Measurements from ENCODE around the gene EXOSC6. TPM values are rescaled to one million over a fixed set of nuclear protein-coding genes. Genes with fewer than 3 reads are reported as not detected.
"Not testable (repeated sequence)": the region's sequence is repeated elsewhere in the genome, so short reads cannot be mapped to it uniquely, and the experiment has no call there.

The EXOSC6 gene
- total RNA-seq, 2 experiments from 2014 or later = 28.8 to 29.4 TPM

DNA sequence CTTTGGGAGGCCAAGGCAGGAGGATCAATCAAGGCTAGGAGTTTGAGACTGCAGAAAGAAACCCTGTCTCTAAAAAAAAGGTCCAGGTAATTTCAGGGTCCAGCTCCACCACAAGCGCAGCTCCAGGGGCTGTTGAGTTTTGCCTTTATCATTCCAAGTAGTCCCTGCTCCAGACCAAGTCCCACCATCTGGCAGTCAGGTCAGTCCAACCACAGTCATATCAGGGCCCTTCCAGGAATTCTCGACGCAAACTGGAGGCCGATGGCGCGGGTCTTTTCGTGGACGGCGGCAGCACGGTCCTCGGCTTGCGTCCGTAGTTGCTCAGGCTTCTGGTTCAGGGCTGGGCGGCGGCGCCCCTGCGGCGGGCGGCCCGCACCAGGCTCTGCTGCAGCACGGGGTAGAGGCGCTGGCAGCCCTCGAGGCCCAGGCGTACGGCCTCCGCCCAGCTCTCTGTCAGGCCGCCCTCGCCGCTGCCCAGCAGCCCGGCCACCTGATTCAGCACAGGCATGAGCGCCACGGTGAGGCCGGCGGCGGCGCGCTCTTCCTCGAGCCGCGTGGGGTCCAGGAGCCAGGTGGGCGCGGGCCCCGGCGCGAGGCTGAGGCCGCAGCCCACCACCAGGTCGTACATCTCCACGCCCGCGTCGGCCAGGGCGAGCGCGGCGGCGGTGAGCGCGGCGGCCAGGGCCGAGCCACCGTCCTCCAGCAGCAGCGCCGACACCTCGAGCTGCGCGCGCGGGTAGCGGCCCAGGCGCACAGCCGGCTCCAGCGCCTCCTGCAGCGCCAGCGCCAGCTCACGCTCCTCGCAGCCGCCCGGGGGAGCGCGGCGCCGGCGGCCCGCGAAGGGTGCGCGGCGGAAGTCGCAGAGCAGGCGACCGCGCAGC, 752 bp downstream of the EXOSC6 start:
- Mint-ChIP-seq H3K4me3 (peak overlapping the region; percentile 83), H3K27me3 (no peaks in the 10 kb centered on the region), H3K36me3 (peaks cover 24% of the 10 kb centered on the region), H3K27ac (peak overlapping the region; percentile 84), H3K9me3 (no peaks in the 10 kb centered on the region), H3K4me1 (peaks cover 14% of the 10 kb centered on the region)
- ATAC-seq (ENCODE audit: low read depth) (peak; percentile 60), DNase-seq (no peak)
- POLR2A ChIA-PET = interaction anchor here (0.7 to 2.9 kb wide), 8 partner anchors 16 to 298 kb away, joined by 3 to 21 read pairs (median 4); partner anchors contain the start of genes AARS1, DDX19A and DDX19B

DNA sequence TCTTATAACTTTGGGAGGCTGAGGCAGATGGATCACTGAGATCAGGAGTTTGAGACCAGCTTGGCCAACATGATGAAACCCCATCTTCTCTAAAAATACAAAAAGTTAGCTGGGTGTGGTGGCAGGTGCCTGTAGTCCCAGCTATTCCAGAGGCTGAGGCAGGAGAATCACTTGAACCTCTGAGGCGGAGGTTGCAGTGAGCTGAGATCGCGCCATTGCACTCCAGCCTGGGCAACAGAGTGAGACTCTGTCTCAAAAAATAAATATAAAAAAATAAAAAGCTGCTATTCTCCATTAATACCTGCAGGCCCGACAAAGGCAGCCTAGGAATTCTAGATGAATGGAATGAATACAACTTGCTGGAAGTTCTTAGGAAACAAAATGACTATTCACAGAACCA, 2.0 kb downstream of the EXOSC6 start:
- Mint-ChIP-seq H3K4me1 (peaks cover 15% of the 10 kb centered on the region), H3K36me3 (peaks cover 22% of the 10 kb centered on the region), H3K4me3 (peak overlapping the region; percentile 76), H3K27ac (peak overlapping the region; percentile 73)
- DNase-seq; H3K27me3 Mint-ChIP-seq; POLR2A ChIA-PET; H3K9me3 Mint-ChIP-seq; ATAC-seq (ENCODE audit: low read depth): not testable (repeated sequence)

DNA sequence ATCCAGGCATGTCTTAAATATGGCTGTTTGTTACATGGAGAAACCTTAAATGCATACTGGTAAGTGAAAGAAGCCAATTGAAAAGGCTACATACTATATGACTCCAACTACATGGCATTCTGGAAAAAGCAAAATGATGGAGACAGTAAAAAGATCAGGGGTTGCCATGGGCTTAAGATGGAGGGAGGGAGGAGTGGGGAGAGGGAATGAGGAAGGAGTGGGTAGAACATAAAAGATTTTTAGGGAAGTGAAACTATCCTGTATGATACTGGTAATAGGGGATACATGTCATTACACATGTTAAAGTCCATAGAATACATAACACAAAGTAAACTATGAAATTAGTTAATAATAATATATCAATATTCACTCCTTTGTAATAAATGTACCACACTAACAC, 13.0 kb downstream of the EXOSC6 start:
- DNase-seq; H3K36me3 Mint-ChIP-seq; H3K4me3 Mint-ChIP-seq; H3K27ac Mint-ChIP-seq; H3K9me3 Mint-ChIP-seq; ATAC-seq (ENCODE audit: low read depth); H3K4me1 Mint-ChIP-seq; POLR2A ChIA-PET; H3K27me3 Mint-ChIP-seq: not testable (repeated sequence)

DNA sequence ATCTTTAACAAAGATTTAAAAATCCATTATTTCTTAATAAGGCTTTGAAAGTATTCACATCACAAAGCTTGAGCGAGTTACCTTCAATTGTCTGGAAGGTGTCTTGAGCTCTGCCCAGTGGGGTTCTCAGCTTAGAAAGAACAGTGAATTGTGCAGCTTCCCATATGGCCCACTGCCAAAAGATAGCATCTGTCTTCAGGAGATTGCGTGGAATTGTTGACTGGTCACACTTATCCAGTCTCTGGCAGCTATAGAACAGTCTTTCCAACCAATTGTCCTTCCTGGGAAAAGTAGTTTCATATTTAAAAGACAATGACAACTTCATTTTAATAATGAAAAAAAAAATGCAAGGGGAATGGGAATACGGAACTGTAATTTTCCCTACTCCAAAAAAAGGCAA, 19.9 kb downstream of the EXOSC6 start:
- H3K4me3 Mint-ChIP-seq; DNase-seq; H3K4me1 Mint-ChIP-seq; H3K27me3 Mint-ChIP-seq; ATAC-seq (ENCODE audit: low read depth); H3K36me3 Mint-ChIP-seq; H3K27ac Mint-ChIP-seq; POLR2A ChIA-PET; H3K9me3 Mint-ChIP-seq: not testable (repeated sequence)

DNA sequence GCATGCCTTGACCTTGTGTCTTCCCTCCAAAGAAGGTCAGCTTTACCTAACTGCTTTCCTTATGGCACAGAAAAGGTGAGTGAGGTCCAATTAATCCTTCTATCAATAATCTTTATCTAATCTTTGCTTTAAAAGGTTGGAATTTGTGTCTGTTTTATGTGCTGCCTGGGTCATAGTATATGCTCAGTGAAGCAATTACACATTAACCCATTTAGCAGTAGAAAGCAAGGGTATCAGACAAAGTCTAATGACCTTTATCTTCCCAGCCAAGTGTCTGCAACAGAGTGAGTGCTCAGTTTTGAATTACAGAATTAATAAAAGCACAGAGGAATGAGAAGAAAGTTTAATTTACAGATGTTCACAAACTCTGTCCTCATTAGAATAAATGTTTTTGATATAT, 25.7 kb downstream of the EXOSC6 start:
- POLR2A ChIA-PET; H3K4me3 Mint-ChIP-seq; H3K9me3 Mint-ChIP-seq; H3K27me3 Mint-ChIP-seq; H3K4me1 Mint-ChIP-seq; DNase-seq; ATAC-seq (ENCODE audit: low read depth); H3K27ac Mint-ChIP-seq: not testable (repeated sequence)
- H3K36me3 Mint-ChIP-seq = peaks cover 10% of the 10 kb centered on the region

DNA sequence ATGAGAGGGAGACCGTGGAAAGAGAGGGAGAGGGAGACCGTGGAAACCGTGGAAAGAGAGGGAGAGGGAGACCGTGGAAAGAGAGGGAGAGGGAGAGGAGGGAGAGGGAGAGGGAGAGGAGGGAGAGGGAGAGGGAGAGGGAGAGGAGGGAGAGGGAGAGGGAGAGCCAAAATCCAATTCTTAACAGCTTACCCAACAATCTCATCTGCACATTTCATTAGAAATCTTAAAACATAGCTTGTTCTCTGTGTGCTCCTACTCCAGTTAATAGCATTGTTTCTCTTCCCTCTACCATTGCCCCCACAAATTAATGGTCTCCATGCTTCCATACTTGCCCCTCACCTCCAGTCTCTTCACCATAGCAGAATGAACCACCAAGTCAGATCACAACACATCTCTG, 26.3 kb downstream of the EXOSC6 start:
- POLR2A ChIA-PET; H3K4me3 Mint-ChIP-seq; ATAC-seq (ENCODE audit: low read depth); H3K4me1 Mint-ChIP-seq; H3K27ac Mint-ChIP-seq; DNase-seq; H3K27me3 Mint-ChIP-seq; H3K9me3 Mint-ChIP-seq: not testable (repeated sequence)
- peaks cover 11% of the 10 kb centered on the region for H3K36me3 Mint-ChIP-seq

DNA sequence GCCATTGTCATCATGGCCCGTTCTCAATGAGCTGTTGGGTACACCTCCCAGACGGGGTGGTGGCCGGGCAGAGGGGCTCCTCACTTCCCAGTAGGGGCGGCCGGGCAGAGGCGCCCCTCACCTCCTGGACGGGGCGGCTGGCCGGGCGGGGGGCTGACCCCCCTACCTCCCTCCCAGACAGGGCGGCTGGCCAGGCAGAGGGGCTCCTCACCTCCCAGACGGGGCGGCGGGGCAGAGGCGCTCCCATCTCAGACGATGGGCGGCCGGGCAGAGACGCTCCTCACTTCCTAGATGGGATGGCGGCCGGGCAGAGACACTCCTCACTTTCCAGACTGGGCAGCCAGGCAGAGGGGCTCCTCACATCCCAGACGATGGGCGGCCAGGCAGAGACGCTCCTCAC, 27.1 kb downstream of the EXOSC6 start:
- H3K4me3 Mint-ChIP-seq; H3K4me1 Mint-ChIP-seq; H3K27me3 Mint-ChIP-seq; DNase-seq; ATAC-seq (ENCODE audit: low read depth); H3K27ac Mint-ChIP-seq; H3K9me3 Mint-ChIP-seq; POLR2A ChIA-PET: not testable (repeated sequence)
- peaks cover 13% of the 10 kb centered on the region for H3K36me3 Mint-ChIP-seq

DNA sequence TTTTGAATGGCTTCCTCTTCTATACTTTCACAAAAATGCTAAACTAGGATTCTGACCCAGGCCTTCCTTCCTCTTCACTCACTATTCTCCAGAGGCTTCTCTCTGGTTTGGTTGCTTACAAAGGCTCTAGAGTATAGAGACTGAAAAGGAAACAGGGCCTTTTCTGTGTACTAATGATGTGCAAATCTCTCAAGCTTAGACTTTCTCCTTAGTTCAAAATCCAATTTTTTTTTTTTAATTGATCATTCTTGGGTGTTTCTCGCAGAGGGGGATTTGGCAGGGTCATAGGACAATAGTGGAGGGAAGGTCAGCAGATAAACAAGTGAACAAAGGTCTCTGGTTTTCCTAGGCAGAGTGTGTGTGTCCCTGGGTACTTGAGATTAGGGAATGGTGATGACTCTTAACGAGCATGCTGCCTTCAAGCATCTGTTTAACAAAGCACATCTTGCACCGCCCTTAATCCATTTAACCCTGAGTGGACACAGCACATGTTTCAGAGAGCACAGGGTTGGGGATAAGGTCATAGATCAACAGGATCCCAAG, 27.7 kb downstream of the EXOSC6 start:
- H3K4me1 Mint-ChIP-seq = not testable (repeated sequence)

DNA sequence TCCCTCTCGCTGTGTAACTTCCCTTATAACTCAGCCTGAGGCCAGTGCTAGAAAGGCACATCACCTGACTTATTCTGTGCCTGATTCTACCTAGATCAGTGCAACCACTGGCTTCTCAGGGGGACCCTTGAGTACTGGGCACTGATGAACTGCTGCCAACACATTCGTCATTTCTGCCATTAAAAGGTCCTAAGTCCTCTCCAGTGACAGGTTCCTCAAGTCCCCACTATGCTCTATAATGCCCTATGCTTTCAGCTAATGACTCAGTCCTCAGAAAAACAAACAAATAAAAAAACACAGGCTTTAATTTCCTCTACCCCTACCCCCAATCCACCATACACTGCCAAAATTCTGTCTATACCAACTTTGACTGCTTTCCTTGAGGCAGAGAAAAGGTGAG, 28.5 kb downstream of the EXOSC6 start:
- H3K9me3 Mint-ChIP-seq; DNase-seq; POLR2A ChIA-PET; H3K4me1 Mint-ChIP-seq; H3K4me3 Mint-ChIP-seq; H3K27me3 Mint-ChIP-seq; ATAC-seq (ENCODE audit: low read depth): not testable (repeated sequence)
- Mint-ChIP-seq H3K27ac (peak overlapping the region; percentile 30), H3K36me3 (peaks cover 17% of the 10 kb centered on the region)

More for the DNA sequence above, 27.7 kb downstream of the EXOSC6 start:
- H3K9me3 Mint-ChIP-seq; POLR2A ChIA-PET; ATAC-seq (ENCODE audit: low read depth); H3K27me3 Mint-ChIP-seq; H3K4me3 Mint-ChIP-seq; H3K27ac Mint-ChIP-seq; DNase-seq: not testable (repeated sequence)
- H3K36me3 Mint-ChIP-seq = peaks cover 17% of the 10 kb centered on the region

DNA sequence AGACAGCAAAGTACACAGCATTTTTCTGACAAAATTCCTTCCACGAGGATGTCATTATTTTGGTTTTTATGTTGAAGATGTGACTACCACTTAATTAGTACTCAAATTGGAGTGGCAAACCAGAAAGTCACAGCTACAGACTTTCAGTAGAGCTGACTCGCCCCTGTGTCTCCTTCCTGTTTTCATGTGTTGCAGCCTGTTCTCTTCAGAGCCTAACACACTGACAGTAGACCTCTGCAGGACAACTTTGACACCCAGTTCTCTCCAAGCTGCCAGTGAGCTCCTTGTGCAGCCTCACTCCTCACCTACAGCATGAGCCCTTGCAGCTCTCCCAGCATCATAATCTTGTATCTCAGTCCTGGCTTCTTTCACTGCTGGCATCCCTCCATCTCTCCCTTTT, 29.2 kb downstream of the EXOSC6 start:
- DNase-seq; H3K27me3 Mint-ChIP-seq; H3K4me1 Mint-ChIP-seq; H3K9me3 Mint-ChIP-seq; POLR2A ChIA-PET; H3K4me3 Mint-ChIP-seq; ATAC-seq (ENCODE audit: low read depth): not testable (repeated sequence)
- H3K36me3 Mint-ChIP-seq = peaks cover 19% of the 10 kb centered on the region
- H3K27ac Mint-ChIP-seq = peak overlapping the region; percentile 48

DNA sequence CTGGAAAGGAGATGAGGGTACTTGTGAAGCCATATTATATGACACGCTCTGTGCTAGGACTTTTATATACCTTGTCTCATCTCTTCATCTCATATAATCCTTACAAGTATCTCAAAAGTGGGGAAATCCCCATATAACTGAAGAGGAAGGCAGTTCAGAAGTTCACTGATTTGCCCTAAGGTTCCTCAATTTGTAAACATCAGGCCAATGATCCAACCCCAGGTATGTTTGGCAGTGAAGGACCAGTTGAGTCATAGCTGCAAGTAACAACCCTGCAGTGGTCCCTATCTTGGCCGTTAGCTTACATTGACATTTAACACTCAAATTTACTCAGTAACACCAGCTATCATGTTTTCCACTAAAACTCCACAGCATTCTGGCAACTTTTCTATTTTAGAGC, 33.2 kb downstream of the EXOSC6 start:
- H3K27ac Mint-ChIP-seq; H3K4me1 Mint-ChIP-seq; H3K27me3 Mint-ChIP-seq; H3K9me3 Mint-ChIP-seq; DNase-seq; POLR2A ChIA-PET; ATAC-seq (ENCODE audit: low read depth); H3K4me3 Mint-ChIP-seq: not testable (repeated sequence)
- H3K36me3 Mint-ChIP-seq = peaks cover 18% of the 10 kb centered on the region

DNA sequence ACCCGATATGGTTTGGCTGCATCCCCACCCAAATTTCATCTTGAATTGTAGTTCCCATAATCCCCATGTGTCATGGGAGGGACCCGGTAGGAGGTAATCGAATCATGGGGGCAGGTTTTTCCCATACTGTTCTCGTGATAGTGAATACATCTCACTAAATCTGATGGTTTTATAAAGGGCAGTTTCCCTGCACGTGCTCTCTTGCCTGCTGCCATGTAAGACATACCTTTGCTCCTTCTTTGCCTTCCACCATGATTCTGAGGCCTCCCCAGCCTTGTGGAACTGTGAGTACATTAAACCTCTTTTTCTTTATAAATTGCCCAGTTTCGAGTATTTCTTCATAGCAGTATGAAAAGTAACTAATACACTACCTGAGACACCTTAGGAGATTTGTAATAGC, 45.4 kb downstream of the EXOSC6 start:
- H3K27me3 Mint-ChIP-seq; H3K9me3 Mint-ChIP-seq; H3K4me3 Mint-ChIP-seq; DNase-seq; H3K27ac Mint-ChIP-seq; POLR2A ChIA-PET; H3K4me1 Mint-ChIP-seq; ATAC-seq (ENCODE audit: low read depth): not testable (repeated sequence)
- peaks cover 26% of the 10 kb centered on the region for H3K36me3 Mint-ChIP-seq

DNA sequence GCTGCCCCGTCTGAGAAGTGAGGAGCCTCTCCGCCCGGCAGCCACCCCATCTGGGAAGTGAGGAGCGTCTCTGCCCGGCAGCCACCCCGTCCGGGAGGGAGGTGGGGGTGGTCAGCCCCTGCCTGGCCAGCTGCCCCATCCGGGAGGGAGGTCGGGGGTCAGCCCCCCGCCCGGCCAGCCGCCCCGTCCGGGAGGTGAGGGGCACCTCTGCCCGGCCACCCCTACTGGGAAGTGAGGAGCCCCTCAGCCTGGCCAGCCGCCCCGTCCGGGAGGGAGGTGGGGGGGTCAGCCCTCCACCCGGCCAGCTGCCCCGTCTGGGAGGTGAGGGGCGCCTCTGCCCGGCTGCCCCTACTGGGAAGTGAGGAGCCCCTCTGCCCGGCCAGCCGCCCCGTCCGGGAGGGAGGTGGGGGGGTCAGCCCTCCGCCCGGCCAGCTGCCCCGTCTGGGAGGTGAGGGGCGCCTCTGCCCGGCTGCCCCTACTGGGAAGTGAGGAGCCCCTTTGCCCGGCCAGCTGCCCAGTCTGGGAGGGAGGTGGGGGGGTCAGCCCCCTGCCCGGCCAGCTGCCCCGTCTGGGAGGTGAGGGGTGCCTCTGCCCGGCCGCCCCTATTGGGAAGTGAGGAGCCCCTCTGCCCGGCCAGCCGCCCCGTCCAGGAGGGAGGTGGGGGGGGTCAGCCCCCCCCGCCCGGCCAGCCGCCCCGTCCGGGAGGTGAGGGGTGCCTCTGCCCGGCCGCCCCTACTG, 46.9 kb downstream of the EXOSC6 start:
- H3K9me3 Mint-ChIP-seq; H3K4me1 Mint-ChIP-seq; H3K27ac Mint-ChIP-seq; ATAC-seq (ENCODE audit: low read depth); H3K27me3 Mint-ChIP-seq; POLR2A ChIA-PET; DNase-seq; H3K4me3 Mint-ChIP-seq: not testable (repeated sequence)
- H3K36me3 Mint-ChIP-seq = peaks cover 21% of the 10 kb centered on the region
